ENCODE results near the gene PADI4.

Gene PADI4

DNA sequence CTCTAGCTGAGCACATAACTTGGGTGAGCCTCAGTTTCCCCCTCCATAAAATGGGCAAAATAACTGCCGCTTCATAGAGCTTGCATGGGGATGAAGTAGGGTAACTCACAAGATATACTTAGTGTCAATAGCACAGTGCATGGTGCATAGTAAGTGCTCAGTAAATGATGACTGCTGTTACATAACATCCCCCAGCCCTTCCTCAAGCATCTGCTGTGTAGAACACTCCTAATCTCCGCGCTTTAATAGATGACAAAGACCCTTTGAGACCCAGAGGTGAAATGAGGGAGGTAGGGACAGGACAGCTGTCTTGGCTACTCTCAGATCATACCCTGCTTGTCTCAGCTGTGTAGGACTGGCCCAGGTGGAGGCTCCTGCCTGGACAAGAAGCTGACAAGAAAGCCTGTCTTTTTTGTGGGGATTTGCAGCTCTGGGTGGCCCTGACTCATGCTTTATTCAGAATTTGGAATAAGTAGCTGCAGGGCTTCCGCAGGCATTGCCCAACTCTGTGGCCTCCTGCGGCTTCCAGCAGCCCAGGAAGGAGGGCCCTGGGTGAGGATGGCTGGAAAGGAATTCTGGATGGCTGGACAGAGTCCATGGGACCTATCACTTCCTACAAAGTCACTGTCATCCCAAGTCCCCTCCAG, 20.7 kb upstream of the PADI4 start:
- no peak for DNase-seq

DNA sequence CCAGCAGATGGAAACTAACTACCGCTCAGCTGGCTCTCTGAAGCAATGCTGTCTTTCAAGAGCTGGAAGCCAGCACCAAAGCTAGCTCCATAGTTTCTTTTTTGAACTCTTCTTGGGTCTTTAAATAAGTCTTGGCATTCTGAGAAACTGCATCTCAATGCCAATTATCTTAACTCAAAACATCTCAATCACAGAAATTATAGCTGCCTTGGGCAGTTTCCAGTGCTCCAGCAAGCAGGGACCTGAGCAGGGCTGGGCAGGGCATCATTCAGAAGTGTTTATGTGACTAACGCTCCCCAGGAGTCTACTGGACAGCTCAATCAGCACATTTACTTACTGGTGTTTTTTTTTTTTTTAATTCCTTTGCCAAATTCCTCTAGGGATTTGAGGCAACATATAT, 18.3 kb upstream of the PADI4 start:
- no peak for DNase-seq

DNA sequence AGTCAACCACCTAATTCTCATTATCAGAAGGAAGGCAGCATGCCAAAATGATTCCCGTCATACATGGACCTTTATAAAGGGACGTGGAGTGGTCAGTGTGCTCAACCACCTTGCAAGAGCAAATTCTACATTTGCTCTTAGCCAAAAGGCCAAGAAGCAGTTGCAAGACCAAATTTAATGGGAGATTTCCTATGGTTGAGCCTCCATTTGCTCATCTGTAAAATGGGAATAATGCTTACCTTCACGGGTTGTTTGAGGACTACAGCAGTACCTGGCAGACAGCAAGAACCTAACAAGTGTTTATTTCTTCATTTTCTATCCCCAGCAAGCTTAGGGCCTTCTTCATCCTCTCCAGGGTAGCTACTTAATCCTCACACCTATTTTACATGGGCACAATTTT, 17.4 kb upstream of the PADI4 start:
- no peak for DNase-seq

DNA sequence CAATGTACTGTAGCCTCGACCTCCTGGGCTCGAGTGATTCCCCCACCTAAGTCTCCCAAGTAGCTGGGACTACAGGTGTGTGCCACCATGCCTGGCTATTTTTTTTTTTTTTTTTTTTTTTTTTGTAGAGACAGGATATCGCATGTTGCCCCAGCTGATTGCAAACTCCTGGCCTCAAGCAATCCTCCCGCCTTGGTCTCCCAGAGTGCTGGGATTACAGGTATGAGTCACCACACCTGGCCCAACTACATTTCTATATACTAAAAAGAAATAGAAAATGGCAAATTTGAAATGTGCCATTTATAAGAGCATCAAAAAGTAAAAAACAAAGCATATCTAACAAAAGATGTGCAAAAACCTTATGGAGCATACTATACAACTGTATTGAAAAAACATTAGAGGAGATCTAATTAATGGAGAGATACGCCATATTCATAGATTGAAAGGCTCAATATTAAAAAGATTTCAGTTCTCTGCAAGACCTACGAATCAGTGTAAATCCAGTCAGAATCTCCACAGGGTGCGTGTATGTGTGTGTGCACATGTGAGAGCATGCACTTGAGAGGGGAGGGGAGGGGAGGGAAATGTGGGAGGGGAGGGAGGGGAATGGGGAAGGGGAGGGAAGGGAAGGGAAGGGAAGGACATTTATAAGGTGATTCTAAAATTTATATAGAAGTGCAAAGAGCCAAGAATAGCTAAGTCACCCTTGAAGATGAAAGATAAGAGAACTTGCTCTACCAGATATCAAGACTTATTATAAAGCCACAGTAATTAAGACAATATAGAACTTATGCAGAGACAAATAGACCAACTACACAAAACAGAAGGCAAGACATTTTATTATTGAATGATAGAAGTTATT, 15.5 kb upstream of the PADI4 start:
- no peak for DNase-seq

DNA sequence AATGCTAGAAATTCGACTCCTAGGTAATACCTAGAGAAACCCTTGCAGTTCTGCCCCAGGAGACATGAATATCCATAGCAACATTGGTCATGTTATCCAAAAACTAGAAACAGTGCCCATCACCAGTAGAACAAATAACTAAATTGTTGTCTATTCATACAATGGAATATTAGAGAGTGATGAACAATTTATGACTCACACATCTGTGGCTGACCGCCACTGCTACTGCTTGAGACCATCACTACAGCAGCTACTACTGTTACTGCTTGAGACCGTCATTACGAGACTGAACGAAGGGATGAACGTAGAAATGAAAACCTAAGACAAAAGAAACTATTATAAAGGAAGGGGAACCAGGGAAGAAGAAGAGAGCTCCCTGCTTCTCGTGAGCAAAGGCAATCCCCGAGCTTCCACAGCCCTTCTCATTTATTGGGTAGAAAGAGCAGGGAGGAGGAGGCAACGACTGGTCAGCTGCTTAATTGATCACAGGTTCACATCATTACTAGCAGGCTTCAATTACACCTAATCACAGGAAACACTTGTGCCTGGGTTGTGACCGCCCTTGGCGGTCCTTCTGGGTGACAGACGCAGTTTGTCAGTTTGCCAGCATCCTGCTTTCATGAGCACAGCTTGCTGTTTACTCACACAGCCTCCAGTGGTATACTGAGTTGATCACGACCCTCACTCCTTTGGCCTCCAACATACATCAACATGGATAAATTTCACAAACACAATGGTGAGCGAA, 14.1 kb upstream of the PADI4 start:
- no peak for DNase-seq

DNA sequence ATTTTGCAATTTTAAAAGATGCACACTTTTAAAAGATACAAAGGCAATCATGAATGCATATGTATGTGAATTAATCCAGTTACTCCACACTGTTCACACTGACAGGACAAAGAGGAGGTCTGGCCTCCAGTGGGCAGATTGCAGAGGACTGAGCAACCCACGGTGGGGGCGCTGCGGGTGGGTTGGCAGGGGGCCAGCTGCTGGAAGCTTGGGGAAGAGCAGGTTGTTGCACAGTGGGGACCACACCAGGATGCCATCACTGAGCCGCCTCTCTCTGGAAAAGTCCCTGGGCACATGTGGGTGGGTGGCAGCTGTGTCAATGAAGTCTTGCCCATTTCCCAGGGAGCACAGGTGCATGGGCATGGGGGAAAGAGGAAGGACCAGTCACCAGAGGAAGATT, 12.7 kb upstream of the PADI4 start:
- no peak for DNase-seq

DNA sequence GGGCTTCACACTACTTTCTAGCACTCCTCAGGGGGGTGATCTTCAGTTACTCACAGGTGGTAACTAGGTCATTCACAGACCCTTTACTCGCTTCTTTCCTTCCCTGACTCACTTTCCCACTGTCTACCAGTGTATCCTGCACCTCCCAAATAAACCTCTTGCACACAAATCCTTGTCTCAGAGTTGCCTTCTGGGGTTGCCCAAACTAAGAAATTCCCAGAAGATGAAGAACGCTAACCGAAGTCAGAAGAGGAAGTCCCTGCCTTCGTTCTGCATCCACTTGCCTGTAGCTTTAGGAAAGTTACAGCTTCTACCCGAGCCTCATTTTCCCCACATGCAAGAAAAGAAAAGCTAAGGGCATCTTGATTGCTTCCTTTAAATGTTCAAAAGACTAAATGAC, 11.9 kb upstream of the PADI4 start:
- DNase-seq = no peak

DNA sequence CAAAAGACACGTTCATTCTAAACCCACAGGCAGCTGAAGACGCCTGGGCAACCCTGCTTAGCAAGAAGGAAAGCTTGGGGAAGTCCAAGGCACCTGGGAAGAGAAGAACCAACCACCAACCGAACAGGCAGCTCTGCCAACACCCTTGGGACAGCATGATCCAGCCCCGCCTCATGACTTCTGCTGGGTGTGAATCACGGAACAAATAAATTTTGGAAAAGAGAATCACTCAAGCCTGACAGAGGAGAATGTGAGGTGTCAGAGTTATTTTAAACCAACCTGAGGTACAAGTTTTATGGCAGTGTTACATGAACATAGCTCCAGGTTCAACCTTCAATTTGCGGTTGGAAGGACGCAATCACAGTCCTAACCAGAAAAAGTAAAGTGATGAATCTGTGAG, 10.0 kb upstream of the PADI4 start:
- no peak for DNase-seq

DNA sequence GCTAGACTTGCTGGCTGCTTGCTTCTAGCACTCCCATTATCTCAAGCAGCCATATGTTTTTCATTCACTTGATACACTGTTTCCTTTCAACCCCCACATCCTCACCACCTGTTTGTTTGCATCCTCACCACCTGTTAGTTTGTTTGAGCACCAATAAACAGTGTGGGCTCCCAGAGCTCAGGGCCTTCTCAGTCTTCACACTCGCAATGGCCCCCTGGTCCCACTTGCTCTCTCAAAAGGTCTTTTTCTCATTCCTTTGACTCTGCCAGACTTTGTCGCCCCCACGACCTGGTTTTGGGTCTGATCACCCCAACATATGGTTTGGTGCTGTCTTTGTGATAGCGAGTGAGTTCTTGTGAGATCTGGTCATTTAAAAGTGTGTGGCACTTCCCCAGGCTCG, 6.2 kb upstream of the PADI4 start:
- no peak for DNase-seq

DNA sequence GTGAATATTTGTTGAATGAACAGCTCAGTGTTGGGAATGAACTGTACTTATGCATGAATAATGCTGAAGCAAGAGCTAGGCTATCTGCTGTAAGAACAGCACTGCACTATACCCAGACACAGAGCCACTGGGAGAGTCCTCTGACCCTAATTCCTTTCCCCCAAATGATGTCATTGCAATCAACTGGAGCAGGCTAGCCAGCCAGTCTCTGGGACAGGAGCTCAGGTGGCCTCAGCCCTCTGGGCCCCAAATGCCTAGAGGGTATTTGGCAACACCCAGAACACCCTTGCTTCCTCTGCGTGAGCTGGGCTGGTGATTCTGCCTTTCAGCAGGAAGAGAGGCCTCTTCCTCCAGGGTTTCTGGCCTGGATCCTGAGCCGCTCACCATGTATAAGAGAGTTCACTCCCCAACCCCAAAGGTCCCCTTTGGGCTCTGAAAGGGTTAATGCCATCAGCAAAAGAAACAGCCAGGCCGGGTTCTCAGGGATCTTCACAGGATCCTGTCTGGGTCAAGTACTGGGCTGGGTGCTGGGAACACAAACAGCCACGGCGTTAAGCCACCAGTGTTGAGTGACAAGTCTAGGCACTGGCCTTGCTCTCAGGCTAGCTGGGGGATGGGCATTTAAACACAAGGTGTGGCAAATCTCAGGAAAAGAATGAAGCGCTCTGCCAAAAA, 3.7 kb upstream of the PADI4 start:
- no peak for DNase-seq

DNA sequence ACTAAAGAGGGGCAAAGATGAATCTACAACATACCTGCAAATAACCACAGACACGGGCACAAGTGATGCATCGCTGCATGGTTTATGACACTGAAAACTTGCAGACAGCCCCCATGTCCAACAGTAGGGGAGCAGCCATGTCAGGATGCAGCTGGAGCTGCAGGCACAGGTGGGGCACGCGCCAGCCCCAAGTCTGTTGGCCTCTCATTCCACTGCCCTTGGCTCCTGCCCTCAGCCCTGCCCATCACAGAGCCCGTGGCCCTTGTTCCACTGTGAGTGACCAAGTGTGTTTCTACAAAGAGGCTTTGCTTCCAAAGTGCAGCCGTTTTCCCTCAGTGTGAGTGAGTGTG, 3.2 kb upstream of the PADI4 start:
- no peak for DNase-seq

DNA sequence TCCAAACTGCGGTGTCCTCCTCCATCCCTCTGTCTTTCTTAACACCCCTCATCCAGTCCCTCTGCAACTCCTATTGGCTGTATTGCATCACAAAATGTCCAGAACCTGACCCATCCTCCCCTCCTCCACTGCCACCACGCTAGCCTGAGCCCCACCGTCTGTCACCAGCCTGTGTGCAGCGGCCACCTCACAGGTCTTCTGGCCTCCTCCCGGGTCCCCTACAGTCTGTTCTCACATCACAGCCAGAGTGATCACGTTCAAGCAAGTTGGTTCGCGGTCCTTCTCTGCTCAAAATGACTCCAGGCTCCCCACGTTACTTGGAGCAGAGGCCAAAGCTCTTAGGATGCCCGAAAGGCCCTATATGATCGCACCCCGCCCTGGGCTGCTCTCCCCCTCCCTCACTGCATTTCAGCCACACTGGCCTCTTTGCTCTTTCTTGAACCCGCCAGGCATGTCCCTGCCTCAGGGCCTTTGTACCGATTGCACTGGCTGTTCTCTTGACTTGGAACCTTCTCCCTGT, 2.4 kb upstream of the PADI4 start:
- no peak for DNase-seq

DNA sequence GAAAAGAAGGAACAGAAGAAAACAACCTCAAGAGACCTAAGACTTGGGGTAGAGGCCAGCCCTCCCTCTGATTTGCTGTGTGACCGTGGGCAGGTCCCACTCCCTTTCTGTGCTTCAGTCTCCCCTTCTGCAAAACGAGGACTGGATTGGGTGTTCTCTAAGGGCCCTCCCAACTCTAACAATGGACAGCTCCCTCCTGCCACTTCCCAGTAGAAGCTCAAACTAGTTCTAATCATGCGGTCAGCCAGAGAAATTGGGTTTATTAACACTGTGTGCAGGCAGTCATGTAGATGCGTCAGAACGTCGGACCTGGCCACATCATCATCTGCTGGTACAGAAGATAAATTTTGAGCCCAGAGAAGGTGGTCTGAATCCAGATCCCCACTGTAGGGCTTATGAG, 1.6 kb upstream of the PADI4 start:
- DNase-seq = no peak

DNA sequence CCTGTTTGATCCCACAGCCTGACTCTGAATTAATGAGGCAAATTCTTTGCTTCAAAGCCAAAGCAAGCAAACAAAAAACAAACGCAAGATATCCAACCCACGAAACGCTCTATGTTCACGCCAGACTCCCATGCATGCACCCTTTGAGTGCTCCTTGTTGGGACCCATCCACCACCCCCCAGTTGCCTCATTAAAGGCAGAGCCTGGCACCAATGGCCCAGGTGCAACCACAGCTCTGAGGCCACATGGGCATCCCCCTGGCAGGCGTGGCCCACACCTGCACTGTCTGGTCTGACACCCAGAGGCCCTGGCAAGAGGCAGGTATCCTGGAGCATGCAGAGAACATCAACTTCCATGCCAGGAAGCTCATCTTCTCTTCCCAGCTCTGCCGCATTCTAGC, 1.1 kb upstream of the PADI4 start:
- no peak for DNase-seq

DNA sequence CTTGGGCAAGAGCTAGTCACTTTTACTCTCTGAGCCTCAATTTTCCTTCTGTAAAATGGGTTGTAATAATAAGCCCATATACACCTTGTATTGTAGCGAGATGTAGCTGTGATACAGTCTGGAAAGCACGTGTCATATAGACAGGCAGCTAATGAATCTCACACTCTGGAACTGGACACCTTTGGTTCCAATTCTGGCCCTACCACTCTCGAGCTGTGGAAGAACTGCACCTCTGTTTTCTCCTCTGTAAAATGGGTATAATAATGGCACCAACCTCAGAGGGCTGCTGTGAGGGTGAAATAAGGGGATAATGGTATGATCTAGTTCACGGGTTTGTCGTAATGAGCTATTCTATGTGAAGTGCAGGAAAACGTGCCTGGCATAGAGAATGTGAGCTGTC, 668 bp upstream of the PADI4 start:
- no peak for DNase-seq

DNA sequence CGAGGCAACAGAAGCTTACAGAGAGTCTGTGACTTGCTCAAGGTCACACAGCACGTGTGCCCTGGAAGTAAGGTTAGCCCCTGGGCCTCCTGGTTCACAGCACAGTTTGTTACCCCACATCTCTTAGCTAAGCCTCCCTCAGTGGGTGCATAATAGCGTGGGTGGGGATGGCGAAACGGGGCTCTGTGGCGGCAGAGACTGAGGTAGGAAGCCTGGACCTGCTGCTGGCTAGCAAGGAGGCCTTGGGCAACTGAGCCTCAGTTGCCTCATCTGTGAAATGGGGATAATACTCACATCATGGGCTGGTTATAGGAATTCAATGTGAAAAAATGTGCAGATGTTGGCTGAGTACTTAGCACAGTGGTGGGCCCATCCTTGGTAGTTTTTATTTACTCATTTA, 596 bp downstream of the PADI4 start:
- DNase-seq = no peak

DNA sequence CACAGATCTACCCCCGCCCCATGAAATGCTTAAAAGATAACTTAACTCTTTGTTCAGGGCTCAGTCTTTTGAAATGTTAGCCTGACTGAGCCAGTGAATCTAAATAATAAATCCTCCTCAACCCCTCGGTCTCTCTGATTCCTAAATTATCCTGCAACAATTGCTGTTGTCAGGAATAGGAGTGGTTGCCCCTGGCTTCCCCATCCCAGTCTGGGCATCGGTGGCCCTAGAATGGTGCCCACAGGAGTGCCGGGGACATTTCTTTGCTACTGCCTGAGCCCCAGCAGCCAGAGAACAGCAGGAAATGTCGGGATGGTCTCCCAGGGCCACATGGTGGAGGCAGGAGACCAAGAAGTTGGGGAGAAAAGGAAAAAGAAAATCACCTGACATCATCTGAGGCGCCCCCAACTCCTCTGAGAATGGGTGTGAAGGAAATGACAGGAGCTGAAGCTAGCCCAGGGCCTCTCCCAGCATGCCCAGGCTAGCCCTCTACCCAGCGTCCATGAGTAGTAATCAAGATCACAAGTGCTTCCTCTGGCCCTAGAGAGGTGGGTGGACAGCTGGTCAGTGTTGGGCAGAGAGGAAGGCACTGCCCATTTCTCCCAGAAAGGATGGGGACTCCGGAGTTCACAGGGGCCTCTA, 1.6 kb downstream of the PADI4 start:
- DNase-seq = no peak

DNA sequence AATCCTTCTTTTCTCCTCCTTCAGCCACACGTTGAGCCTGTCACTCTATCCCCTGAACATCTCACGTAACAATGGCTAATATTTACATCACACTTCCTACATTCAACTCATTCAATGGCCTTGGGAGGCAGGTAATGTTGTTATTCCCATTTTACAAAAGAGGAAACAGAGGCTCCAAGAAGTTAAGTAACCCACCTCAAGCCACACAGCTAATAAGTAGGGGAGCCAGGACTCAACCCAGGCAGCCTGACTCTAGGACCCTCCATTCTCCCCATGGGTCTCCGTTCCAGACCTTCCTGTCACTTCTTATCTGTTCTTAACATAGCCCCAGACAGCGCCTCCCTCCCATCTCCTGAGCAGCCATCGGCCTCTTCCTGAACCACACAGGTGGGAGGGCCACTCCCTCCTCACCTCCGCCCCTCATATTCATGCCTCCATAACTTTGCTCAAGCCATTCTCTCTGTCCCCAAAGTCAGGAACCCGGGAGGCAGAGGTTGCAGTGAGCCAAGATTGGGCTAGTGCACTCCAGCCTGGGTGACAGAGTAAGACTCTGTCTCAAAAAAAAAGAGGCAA, 2.2 kb downstream of the PADI4 start:
- DNase-seq = no peak

DNA sequence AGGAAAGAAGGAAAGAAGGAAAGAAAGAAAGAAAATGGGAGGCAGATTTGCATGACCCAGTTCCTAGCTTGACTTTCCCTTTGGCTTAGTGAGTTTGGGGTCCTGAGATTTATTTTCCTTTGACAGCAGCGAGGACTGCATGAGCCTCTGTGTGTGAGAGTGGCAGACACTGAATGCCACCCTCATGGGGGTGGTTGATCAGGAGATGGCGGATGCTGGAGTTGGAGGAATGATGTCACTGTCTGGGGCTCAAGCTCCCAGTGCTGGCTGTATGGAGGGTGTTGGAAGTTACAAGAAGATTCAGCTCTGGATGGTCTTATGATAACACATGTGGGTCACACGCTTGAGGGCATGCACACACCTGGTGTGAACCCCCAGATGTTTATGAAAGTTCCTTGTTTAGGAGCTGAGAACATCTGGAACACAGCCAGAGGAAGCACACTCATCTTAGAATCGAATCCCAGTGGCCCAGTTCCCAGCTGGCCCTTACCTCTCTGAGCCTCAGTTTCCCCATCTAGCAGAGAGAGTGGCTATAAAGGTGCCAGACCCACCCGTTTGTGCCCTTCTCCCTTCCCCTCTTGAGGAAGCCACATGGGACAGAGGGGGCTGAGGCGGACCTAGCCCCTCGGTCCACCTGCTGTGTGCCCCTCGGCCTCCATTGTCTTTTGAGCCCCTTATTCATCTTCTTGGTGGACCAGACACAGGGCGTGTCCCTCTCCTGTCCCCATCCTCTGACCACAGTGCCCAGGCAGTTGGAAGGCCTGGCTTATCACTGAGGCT, 5.7 kb downstream of the PADI4 start:
- no peak for DNase-seq

DNA sequence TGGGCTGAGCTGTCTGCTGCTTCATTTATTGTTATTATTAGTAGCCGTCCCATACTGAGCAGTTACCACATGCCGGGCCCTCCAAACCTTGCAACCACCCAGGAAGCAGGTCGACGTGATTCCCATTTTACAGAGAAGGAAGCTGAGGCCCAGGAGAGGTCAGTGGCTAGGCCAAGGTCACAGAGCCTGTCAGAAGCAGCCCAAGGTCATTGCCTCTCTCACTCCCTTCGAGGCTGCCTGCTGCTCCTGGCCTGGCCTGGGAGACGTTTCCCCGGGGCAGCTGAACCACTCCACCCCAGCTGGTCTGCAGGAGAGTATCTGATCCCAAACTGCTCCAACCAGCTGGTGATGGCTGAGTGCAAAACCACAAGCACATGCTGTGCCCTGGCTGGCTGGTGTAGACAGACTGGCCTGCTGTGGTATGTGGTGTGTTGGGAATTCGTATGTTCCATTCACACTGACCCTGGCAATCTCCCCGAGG, 6.5 kb downstream of the PADI4 start:
- no peak for DNase-seq

DNA sequence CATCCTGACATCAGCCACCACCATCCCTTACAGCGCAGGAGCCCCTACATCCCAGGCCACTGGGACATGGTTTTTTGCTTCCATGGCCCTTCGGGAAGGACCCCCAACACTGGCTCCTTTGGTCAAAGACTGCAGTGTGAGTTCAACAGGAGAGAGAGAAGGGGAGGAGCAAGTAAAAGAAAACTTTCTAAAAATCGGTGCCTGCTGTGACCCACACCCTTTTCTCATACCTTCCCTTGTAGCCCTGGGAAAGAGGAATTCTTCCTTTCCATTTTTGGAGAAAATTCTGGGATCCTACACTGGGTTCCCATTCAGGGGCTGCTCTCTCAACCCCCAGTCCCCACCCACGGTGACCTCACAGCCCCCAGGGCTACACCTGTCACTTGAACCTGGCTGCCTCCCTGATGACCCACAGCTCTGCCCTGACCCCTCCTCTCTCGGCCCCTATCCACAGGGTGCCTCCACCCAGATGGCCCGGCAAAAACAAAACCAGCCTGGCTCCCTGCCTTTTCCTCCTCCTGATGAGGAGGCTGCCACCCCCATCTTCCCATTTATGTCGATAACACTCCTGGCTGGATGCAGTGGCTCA, 7.6 kb downstream of the PADI4 start:
- DNase-seq = no peak

Data from midbrain (tissue), 1 donor.